HG03108 (cell line): ENCODE results near the gene TMEM139.

Experiments
- ATAC-seq: cut with Tn5 transposase; IDR thresholded peaks from one replicate; pipeline ENCODE4 v1.9.1; 2021; ENCODE audit warnings: moderate library complexity; ENCODE audit not compliant: unreplicated experiment

Gene TMEM139

GRCh38 chr7:143284591-143285469, at the start of gene TMEM139:
TMEM139 (plus strand) TSS chr7:143284958; CDS start chr7:143285958, 1,000 bp downstream.
- ATAC-seq, result no peak

GRCh38 chr7:143235561-143235960, 49.2 kb upstream of the TMEM139 start:
- no peak for ATAC-seq

GRCh38 chr7:143236408-143236990, 48.3 kb upstream of the TMEM139 start:
- ATAC-seq, result no peak

GRCh38 chr7:143237366-143237765, 47.4 kb upstream of the TMEM139 start:
- ATAC-seq, result no peak

GRCh38 chr7:143238289-143238980, 46.3 kb upstream of the TMEM139 start:
- no peak for ATAC-seq

GRCh38 chr7:143239813-143240212, 44.9 kb upstream of the TMEM139 start:
- no peak for ATAC-seq

- ATAC-seq, result peak; percentile 73
Observed at GRCh38 chr7:143240291-143241168, 44.2 kb upstream of the TMEM139 start.

- ATAC-seq, result no peak
Observed at GRCh38 chr7:143242306-143242705, 42.5 kb upstream of the TMEM139 start.

- no peak for ATAC-seq
Observed at GRCh38 chr7:143243111-143243510, 41.6 kb upstream of the TMEM139 start.

GRCh38 chr7:143243614-143244013, 41.1 kb upstream of the TMEM139 start:
- ATAC-seq, result no peak

- no peak for ATAC-seq
Observed at GRCh38 chr7:143244321-143244720, 40.4 kb upstream of the TMEM139 start.

- ATAC-seq, result no peak
Observed at GRCh38 chr7:143245123-143245522, 39.6 kb upstream of the TMEM139 start.

GRCh38 chr7:143247372-143247771, 37.4 kb upstream of the TMEM139 start:
- no peak for ATAC-seq

GRCh38 chr7:143248761-143249354, 35.9 kb upstream of the TMEM139 start:
- ATAC-seq, result no peak

GRCh38 chr7:143250199-143250598, 34.6 kb upstream of the TMEM139 start:
- ATAC-seq, result no peak

- no peak for ATAC-seq
Observed at GRCh38 chr7:143250822-143251221, 33.9 kb upstream of the TMEM139 start.

GRCh38 chr7:143252006-143252405, 32.8 kb upstream of the TMEM139 start:
- ATAC-seq, result no peak

GRCh38 chr7:143255564-143255963, 29.2 kb upstream of the TMEM139 start:
- ATAC-seq, result no peak

GRCh38 chr7:143256325-143256724, 28.4 kb upstream of the TMEM139 start:
- ATAC-seq, result no peak

- peak; percentile 75 for ATAC-seq
Observed at GRCh38 chr7:143256932-143257331, 27.8 kb upstream of the TMEM139 start.
